Spleen (tissue), 7 donors: ENCODE data around the gene RANBP3.

Experiments used
- CTCF ChIP-seq, 11 experiments: fragments of 200-600 bp in 7 of 11; fragments of 450-650 bp in 4 of 11; sonication (generic) in 4 of 11; IDR thresholded peaks in 8 of 11; conservative IDR thresholded peaks in 3 of 11; 1 replicate in 7 of 11; 2 replicates in 4 of 11; pipeline versions ENCODE4 v1.4.0 to v1.8.0; 2016 to 2021; ENCODE audit warnings: antibody characterized with exemption in 11 of 11, inconsistent platforms in 4 of 11, mild to moderate bottlenecking in 1 of 11
- POLR2A ChIP-seq, 3 donors: fragments of 450-650 bp; IDR thresholded peaks; one replicate each; pipeline ENCODE4 v1.5.1; 2017; ENCODE audit warnings: antibody characterized with exemption in 3 of 3, mild to moderate bottlenecking in 1 of 3
- donor health status: DM: no; HTN: no; CAD: no; lungs with moderate emphysema.
- donor health status: DM: no; HTN: no; CAD: no.
- donor health status: DM: no; HTN: no; CAD: no.

GRCh38 chr19:5917431-5918107 is 60.4 kb downstream of the RANBP3 start:
- TF ChIP-seq CTCF (IDR thresholded peaks at IDR 0.05 in 8 of 11, conservative IDR thresholded peaks at IDR 0.05 in 3 of 11), result no peak
- no peak for TF ChIP-seq POLR2A (IDR thresholded peaks at IDR 0.05)
